Transverse colon (tissue), 4 donors: Measurements from ENCODE around the gene NPAS3. TPM values are rescaled to one million over a fixed set of nuclear protein-coding genes. Genes with fewer than 3 reads are reported as not detected.

Experiments
- DNase-seq: peaks from one replicate; pipeline ENCODE4 v3.0.0-alpha.2; 2019
- H3K27ac ChIP-seq, 4 donors: fragments of 200-600 bp; sonication (generic); 2 replicates each; pipeline ENCODE4 v1.5.1; 2016 to 2018; ENCODE audit warnings: inconsistent platforms in 4 of 4
- H3K27me3 ChIP-seq: fragments of 200-600 bp; sonication (generic); 2 replicates; pipeline ENCODE4 v1.5.1; 2017; ENCODE audit warnings: inconsistent platforms
- H3K36me3 ChIP-seq, 4 donors: fragments of 200-600 bp; sonication (generic); 2 replicates each; pipeline ENCODE4 v1.5.1; 2017 to 2019; ENCODE audit warnings: inconsistent platforms in 4 of 4
- H3K4me1 ChIP-seq, 4 donors: fragments of 200-600 bp; sonication (generic); 2 replicates each; pipeline ENCODE4 v1.5.1; 2017 to 2020; ENCODE audit warnings: inconsistent platforms in 4 of 4
- H3K4me3 ChIP-seq, 4 donors: fragments of 200-600 bp; sonication (generic); 1 replicate in 1 of 4; 2 replicates in 3 of 4; pipeline versions ENCODE4 v1.5.1 to v1.6.1; 2017 to 2019; ENCODE audit warnings: inconsistent platforms in 4 of 4
- H3K9me3 ChIP-seq, 2 donors: fragments of 200-600 bp; sonication (generic); 2 replicates each; pipeline ENCODE4 v1.5.1; 2017 to 2019; ENCODE audit warnings: inconsistent platforms in 2 of 2
- CTCF ChIP-seq, 5 experiments: fragments of 200-600 bp in 3 of 5; fragments of 450-650 bp in 2 of 5; sonication (generic) in 3 of 5; IDR thresholded peaks; 1 replicate in 2 of 5; 2 replicates in 3 of 5; pipeline ENCODE4 v1.5.1; 2016 to 2017; ENCODE audit warnings: antibody characterized with exemption in 5 of 5, inconsistent platforms in 3 of 5, mild to moderate bottlenecking in 2 of 5, moderate library complexity in 1 of 5
- EP300 ChIP-seq: sonication (generic); formaldehyde crosslinking; IDR thresholded peaks from one replicate; pipeline ENCODE4 v1.6.1; 2017; ENCODE audit warnings: antibody characterized with exemption, low read depth
- POLR2A ChIP-seq: fragments of 450-650 bp; IDR thresholded peaks from one replicate; pipeline ENCODE4 v1.6.1; 2016; ENCODE audit warnings: antibody characterized with exemption, mild to moderate bottlenecking, moderate library complexity
- POLR2AphosphoS5 ChIP-seq, 3 donors: sonication (generic); formaldehyde crosslinking; IDR thresholded peaks; one replicate each; pipeline ENCODE4 v1.6.1; 2016; ENCODE audit warnings: antibody characterized with exemption in 3 of 3
- WGBS, 2 donors: methylation state at CpG; one replicate each; pipeline ENCODE4 v1.1.5; 2018; ENCODE audit warnings: low coverage in 1 of 2; 5-methylcytosine and 5-hydroxymethylcytosine counted together
- in situ Hi-C, 4 donors: fragments of 200-750 bp; cut with MboI; loops; one replicate each; pipeline versions ENCODE4 v1.15.0 to v1.15.1; 2017; ENCODE audit warnings: low sequenced_read_pairs in 3 of 4, low pct_ligation_motif_present in 1 of 4, low pct_unique_long_range_greater_than_20kb in 1 of 4
- intact Hi-C: fragments of 100-400 bp; cut with DNase I; formaldehyde crosslinking; loops from one replicate; pipeline ENCODE4 v1.15.1; 2023; ENCODE audit warnings: low total_unique reads
- total RNA-seq, 4 donors: library from RNA; depleted of rRNA; stranded (reverse); fragments of >200 nt; gene quantifications; one replicate each; pipeline ENCODE4 v1.1.0, GENCODE V29; 2016

Gene NPAS3
- total RNA-seq, 4 donors from 2014 or later, result 0.96 to 6.4 (median 1.8) TPM

GRCh38 chr14:33009673-33010072 lies 71.0 kb downstream of the NPAS3 start:
- no peak overlapping the region for H3K27ac ChIP-seq
- H3K4me1 ChIP-seq, result no peaks in the 10 kb centered on the region
- 78 to 82% methylated on average over 3 of the region's 3 CpGs for WGBS, 2 donors
- no peaks in the 10 kb centered on the region for H3K9me3 ChIP-seq
- in situ Hi-C loops, result no loop called here
- no peak overlapping the region for H3K4me3 ChIP-seq
- no peaks in the 10 kb centered on the region for H3K27me3 ChIP-seq
- intact Hi-C loops, result no loop called here
- TF ChIP-seq POLR2AphosphoS5 (IDR thresholded peaks at IDR 0.05) (no peak), CTCF (IDR thresholded peaks at IDR 0.05) (no peak), POLR2A (no peak)
- H3K36me3 ChIP-seq, result no peaks in the 10 kb centered on the region
- DNase-seq, result no peak

- Histone ChIP-seq H3K4me3 (no peak overlapping the region), H3K36me3 (no peaks in the 10 kb centered on the region), H3K27ac (no peak overlapping the region), H3K9me3 (no peaks in the 10 kb centered on the region), H3K27me3 (no peaks in the 10 kb centered on the region), H3K4me1 (no peaks in the 10 kb centered on the region)
- intact Hi-C loops, result no loop called here
- 93 to 100% methylated on average over 1 to 3 of the region's 3 CpGs for WGBS, 2 donors
- in situ Hi-C loops, result no loop called here
- TF ChIP-seq POLR2AphosphoS5 (IDR thresholded peaks at IDR 0.05) (no peak), EP300 (no peak), CTCF (IDR thresholded peaks at IDR 0.05) (no peak), POLR2A (no peak)
- DNase-seq, result no peak
Measured at GRCh38 chr14:33010495-33010894, 71.8 kb downstream of the NPAS3 start.

GRCh38 chr14:33014710-33015109 lies 76.0 kb downstream of the NPAS3 start:
- intact Hi-C loops, result no loop called here
- H3K9me3 ChIP-seq, result no peaks in the 10 kb centered on the region
- no peak for TF ChIP-seq EP300
- TF ChIP-seq POLR2AphosphoS5 (IDR thresholded peaks at IDR 0.05), result no peak
- no peak for TF ChIP-seq POLR2A
- no peak for TF ChIP-seq CTCF (IDR thresholded peaks at IDR 0.05)
- WGBS, 2 donors, result 86 to 87% methylated on average over 1 to 4 of the region's 4 CpGs
- no peaks in the 10 kb centered on the region for H3K27me3 ChIP-seq
- H3K4me3 ChIP-seq, result no peak overlapping the region
- H3K27ac ChIP-seq, result no peak overlapping the region
- in situ Hi-C loops, result no loop called here
- DNase-seq, result no peak
- no peaks in the 10 kb centered on the region for H3K36me3 ChIP-seq
- H3K4me1 ChIP-seq, result no peaks in the 10 kb centered on the region

GRCh38 chr14:33016613-33017012 lies 77.9 kb downstream of the NPAS3 start:
- WGBS, 2 donors, result 49 to 50% methylated on average over 3 of the region's 3 CpGs
- Histone ChIP-seq H3K4me1 (no peaks in the 10 kb centered on the region), H3K9me3 (no peaks in the 10 kb centered on the region), H3K4me3 (no peak overlapping the region), H3K27me3 (no peaks in the 10 kb centered on the region), H3K27ac (no peak overlapping the region), H3K36me3 (no peaks in the 10 kb centered on the region)
- in situ Hi-C loops (no loop called here), intact Hi-C loops (no loop called here)
- TF ChIP-seq EP300, result no peak
- no peak for TF ChIP-seq POLR2AphosphoS5 (IDR thresholded peaks at IDR 0.05)
- no peak for TF ChIP-seq POLR2A
- no peak for TF ChIP-seq CTCF (IDR thresholded peaks at IDR 0.05)
- DNase-seq, result no peak
